Muscle of arm (tissue), 12 donors: ENCODE data around the gene LPP. TPM values are rescaled to one million over a fixed set of nuclear protein-coding genes. Genes with fewer than 3 reads are reported as not detected.

Experiments used
- DNase-seq: peaks from one replicate; pipeline ENCODE4 v3.0.0-alpha.2; 2013
- polyA plus RNA-seq, 12 donors: library from polyadenylated mRNA; unstranded; fragments of 120-200 nt; gene quantifications; one replicate each; pipeline ENCODE4 v1.2.1, GENCODE V29; 2013; ENCODE audit not compliant: insufficient read length in 12 of 12

LPP gene
- polyA plus RNA-seq, 12 donors = 13.8 to 39.6 (median 16.4) TPM; not detected in 1

GRCh38 chr3:188745031-188745430 lies 591.1 kb downstream of the LPP start:
- DNase-seq = no peak

GRCh38 chr3:188746291-188746783 lies 592.4 kb downstream of the LPP start:
- DNase-seq = no peak

- DNase-seq = peak; percentile 53
These were observed 593.5 kb downstream of the LPP start for GRCh38 chr3:188747489-188747888.

GRCh38 chr3:188749010-188749617 lies 595.2 kb downstream of the LPP start:
- DNase-seq = no peak

- DNase-seq = no peak
These were observed 595.9 kb downstream of the LPP start for GRCh38 chr3:188749830-188750229.

GRCh38 chr3:188750617-188751016 lies 596.7 kb downstream of the LPP start:
- DNase-seq = no peak

- no peak for DNase-seq
These were observed 598.9 kb downstream of the LPP start for GRCh38 chr3:188752850-188753249.

GRCh38 chr3:188754267-188754666 lies 600.3 kb downstream of the LPP start:
- no peak for DNase-seq

GRCh38 chr3:188756241-188756640 lies 602.3 kb downstream of the LPP start:
- DNase-seq = no peak

GRCh38 chr3:188759336-188760005 lies 605.5 kb downstream of the LPP start:
- DNase-seq = no peak

- DNase-seq = no peak
These were observed 606.5 kb downstream of the LPP start for GRCh38 chr3:188760408-188760807.

- no peak for DNase-seq
These were observed 607.5 kb downstream of the LPP start for GRCh38 chr3:188761439-188761838.

- no peak for DNase-seq
These were observed 608.0 kb downstream of the LPP start for GRCh38 chr3:188761964-188762363.

GRCh38 chr3:188764609-188765008 lies 610.7 kb downstream of the LPP start:
- no peak for DNase-seq

GRCh38 chr3:188769831-188770230 lies 615.9 kb downstream of the LPP start:
- no peak for DNase-seq

GRCh38 chr3:188772886-188773285 lies 618.9 kb downstream of the LPP start:
- no peak for DNase-seq

GRCh38 chr3:188775412-188775811 lies 621.5 kb downstream of the LPP start:
- DNase-seq = no peak

- DNase-seq = no peak
These were observed 622.5 kb downstream of the LPP start for GRCh38 chr3:188776447-188776846.

GRCh38 chr3:188778091-188778852 lies 624.3 kb downstream of the LPP start:
- no peak for DNase-seq

GRCh38 chr3:188779281-188779980 lies 625.5 kb downstream of the LPP start:
- DNase-seq = peak; percentile 66

- DNase-seq = peak; percentile 81
These were observed 626.5 kb downstream of the LPP start for GRCh38 chr3:188780193-188781147.
